OCI-LY1 (cell line): Measurements from ENCODE around the gene PTPRN2.

ENCODE experiments used
- CTCF ChIP-seq: fragments of 200-600 bp; sonication (generic), shearing (Covaris generic); IDR thresholded peaks from 2 replicates; pipeline ENCODE4 v1.5.1; 2017; ENCODE audit warnings: mild to moderate bottlenecking, antibody characterized with exemption, low read length, moderate library complexity, mixed read lengths
- EZH2 ChIP-seq: fragments of 200-600 bp; sonication (generic), shearing (Covaris generic); IDR thresholded peaks from 2 replicates; pipeline ENCODE4 v1.8.0; 2017; ENCODE audit warnings: borderline replicate concordance, mixed run types, mild to moderate bottlenecking, antibody characterized with exemption, low read length, moderate library complexity, mixed read lengths

- TF ChIP-seq CTCF (no peak), EZH2 (no peak)
These were observed 133.0 kb downstream of the PTPRN2 start for GRCh38 chr7:158454631-158455030.
